Peyer's patch (tissue), 4 donors: Measurements from ENCODE around the gene GLS. TPM values are rescaled to one million over a fixed set of nuclear protein-coding genes. Genes with fewer than 3 reads are reported as not detected.
A peak's percentile ranks its signal among the peaks of the same experiment; 100 is the strongest.
"Not testable (repeated sequence)": the region's sequence is repeated elsewhere in the genome, so short reads cannot be mapped to it uniquely, and the experiment has no call there.

ENCODE experiments used
- DNase-seq, 3 donors: peaks; one replicate each; pipeline ENCODE4 v3.0.0-alpha.2; 2017 to 2019
- H3K27ac ChIP-seq, 4 donors: fragments of 200-600 bp; sonication (generic); one replicate each; pipeline ENCODE4 v1.5.1; 2016 to 2019
- H3K27me3 ChIP-seq, 2 donors: fragments of 200-600 bp; sonication (generic); one replicate each; pipeline ENCODE4 v1.5.1; 2019
- H3K36me3 ChIP-seq, 3 donors: fragments of 200-600 bp; sonication (generic); one replicate each; pipeline ENCODE4 v1.5.1; 2016 to 2019
- H3K4me1 ChIP-seq, 4 donors: fragments of 200-600 bp; sonication (generic); one replicate each; pipeline ENCODE4 v1.5.1; 2016 to 2019
- H3K4me3 ChIP-seq, 4 donors: fragments of 200-600 bp; sonication (generic); 1 replicate in 3 of 4; 2 replicates in 1 of 4; pipeline ENCODE4 v1.5.1; 2016 to 2019; ENCODE audit warnings: mild to moderate bottlenecking in 1 of 4
- H3K9me3 ChIP-seq, 4 donors: fragments of 200-600 bp; sonication (generic); one replicate each; pipeline ENCODE4 v1.5.1; 2016 to 2019; ENCODE audit warnings: mild to moderate bottlenecking in 1 of 4
- CTCF ChIP-seq, 6 experiments: fragments of 450-650 bp in 4 of 6; fragments of 200-600 bp in 2 of 6; sonication (generic) in 1 of 6; IDR thresholded peaks; one replicate each; pipeline ENCODE4 v1.5.1; 2017 to 2019; ENCODE audit warnings: antibody characterized with exemption in 6 of 6, mild to moderate bottlenecking in 3 of 6, moderate library complexity in 1 of 6
- POLR2A ChIP-seq, 2 donors: fragments of 450-650 bp; IDR thresholded peaks; one replicate each; pipeline ENCODE4 v1.5.1; 2017; ENCODE audit warnings: antibody characterized with exemption in 2 of 2, mild to moderate bottlenecking in 2 of 2, moderate library complexity in 2 of 2
- total RNA-seq, 4 donors: library from RNA; depleted of rRNA; stranded (reverse); fragments of >200 nt; gene quantifications; one replicate each; pipeline ENCODE4 v1.1.0, GENCODE V29; 2016

GLS gene
- total RNA-seq, 4 donors from 2014 or later, result 232 to 298 (median 258) TPM

- Histone ChIP-seq H3K4me3 (no peak overlapping the region), H3K4me1 (no peaks in the 10 kb centered on the region), H3K27me3 (no peaks in the 10 kb centered on the region), H3K27ac (no peak overlapping the region), H3K36me3 (peaks cover 0 to 94% (median 5%) of the 10 kb centered on the region in 3 donors), H3K9me3 (no peaks in the 10 kb centered on the region)
- no peak for TF ChIP-seq POLR2A (IDR thresholded peaks at IDR 0.05)
- no peak for TF ChIP-seq CTCF (IDR thresholded peaks at IDR 0.05)
- no peak for DNase-seq
These were observed 109.5 kb downstream of the GLS start for GRCh38 chr2:190990132-190990531.

- Histone ChIP-seq H3K4me1 (no peaks in the 10 kb centered on the region), H3K4me3 (no peak overlapping the region), H3K27ac (no peak overlapping the region), H3K36me3 (peaks cover 0 to 94% (median 8%) of the 10 kb centered on the region in 3 donors), H3K9me3 (no peaks in the 10 kb centered on the region), H3K27me3 (no peaks in the 10 kb centered on the region)
- TF ChIP-seq CTCF (IDR thresholded peaks at IDR 0.05) (no peak), POLR2A (IDR thresholded peaks at IDR 0.05) (no peak)
- DNase-seq, result no peak
These were observed 112.6 kb downstream of the GLS start for GRCh38 chr2:190993292-190993643.

- no peaks in the 10 kb centered on the region for H3K4me1 ChIP-seq
- no peaks in the 10 kb centered on the region for H3K9me3 ChIP-seq
- H3K36me3 ChIP-seq, result peaks cover 0 to 94% (median 8%) of the 10 kb centered on the region in 3 donors
- TF ChIP-seq POLR2A (IDR thresholded peaks at IDR 0.05) (no peak), CTCF (IDR thresholded peaks at IDR 0.05) (no peak)
- no peak for DNase-seq
- H3K4me3 ChIP-seq, result no peak overlapping the region
- H3K27ac ChIP-seq, result no peak overlapping the region
- no peaks in the 10 kb centered on the region for H3K27me3 ChIP-seq
These were observed 113.5 kb downstream of the GLS start for GRCh38 chr2:190994148-190994547.

GRCh38 chr2:190995315-190995714, 114.7 kb downstream of the GLS start:
- H3K27me3 ChIP-seq, DNase-seq, H3K4me1 ChIP-seq, H3K27ac ChIP-seq, H3K4me3 ChIP-seq, H3K9me3 ChIP-seq: not testable (repeated sequence)
- peaks cover 0 to 94% (median 8%) of the 10 kb centered on the region in 3 donors for H3K36me3 ChIP-seq

GRCh38 chr2:190996338-190996946, 115.8 kb downstream of the GLS start:
- Histone ChIP-seq H3K27me3 (no peaks in the 10 kb centered on the region), H3K4me3 (no peak overlapping the region), H3K9me3 (no peaks in the 10 kb centered on the region), H3K36me3 (peaks cover 0 to 94% (median 3%) of the 10 kb centered on the region in 3 donors), H3K27ac (no peak overlapping the region), H3K4me1 (no peaks in the 10 kb centered on the region)
- no peak for DNase-seq
- TF ChIP-seq POLR2A (IDR thresholded peaks at IDR 0.05) (no peak), CTCF (IDR thresholded peaks at IDR 0.05) (peak; percentile 5 to 54 (median 40))

GRCh38 chr2:190996947-190997346, 116.3 kb downstream of the GLS start:
- no peak overlapping the region for H3K27ac ChIP-seq
- no peaks in the 10 kb centered on the region for H3K9me3 ChIP-seq
- no peak for DNase-seq
- no peaks in the 10 kb centered on the region for H3K4me1 ChIP-seq
- no peaks in the 10 kb centered on the region for H3K27me3 ChIP-seq
- no peak for TF ChIP-seq POLR2A (IDR thresholded peaks at IDR 0.05)
- no peak for TF ChIP-seq CTCF (IDR thresholded peaks at IDR 0.05)
- H3K36me3 ChIP-seq, result peaks cover 0 to 96% (median 3%) of the 10 kb centered on the region in 3 donors
- H3K4me3 ChIP-seq, result no peak overlapping the region
